T-helper 22 cell (primary cell): ENCODE measurements around the gene NUDT9.
"Not testable (repeated sequence)": the region's sequence is repeated elsewhere in the genome, so short reads cannot be mapped to it uniquely, and the experiment has no call there.

Experiments used
- DNase-seq: peaks from one replicate; pipeline ENCODE4 v3.0.0-alpha.2; 2020; ENCODE audit warnings: low read depth

The NUDT9 gene

DNA sequence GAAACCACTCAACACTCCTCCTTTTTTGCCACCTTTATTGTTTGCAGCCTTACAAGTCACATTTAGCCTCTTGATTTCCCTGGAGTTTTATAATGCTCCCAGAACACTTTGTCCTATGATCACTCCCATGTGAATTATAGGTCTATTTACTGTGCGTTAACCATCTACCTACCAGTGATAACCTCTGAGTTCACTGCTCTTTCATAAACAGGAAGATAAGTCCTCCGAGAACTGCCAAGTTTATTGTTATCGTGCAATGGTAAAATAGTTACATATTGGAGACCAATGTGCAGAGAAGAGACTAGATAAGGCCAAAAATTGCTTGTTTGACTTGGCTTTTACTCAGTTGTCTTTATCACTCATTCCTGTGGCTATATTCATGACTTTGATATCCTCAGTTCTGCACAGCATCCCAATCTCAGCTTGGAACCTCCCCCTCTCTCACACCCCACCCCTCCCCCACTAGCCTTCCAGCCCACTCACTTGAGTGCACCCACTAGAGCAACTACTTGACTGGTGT, 12.9 kb upstream of the NUDT9 start:
- no peak for DNase-seq

DNA sequence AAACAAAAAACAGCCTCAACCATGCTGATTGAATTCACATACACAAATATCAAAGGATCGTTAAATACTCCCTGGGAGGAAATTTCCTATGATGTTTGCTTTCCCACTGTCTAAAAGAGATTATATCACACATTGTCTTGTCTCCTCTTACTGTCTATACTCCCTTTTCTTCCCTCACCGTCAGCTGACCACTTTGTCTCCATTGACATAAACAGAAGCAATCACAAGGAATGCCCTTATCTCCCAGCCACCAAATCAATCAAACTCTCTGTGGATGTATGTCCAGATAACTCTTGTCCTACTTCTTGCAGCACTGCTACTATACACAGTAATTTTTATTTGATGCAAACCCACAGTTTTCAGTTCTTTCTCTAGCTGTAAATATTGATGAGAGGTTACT, 12.2 kb upstream of the NUDT9 start:
- no peak for DNase-seq

DNA sequence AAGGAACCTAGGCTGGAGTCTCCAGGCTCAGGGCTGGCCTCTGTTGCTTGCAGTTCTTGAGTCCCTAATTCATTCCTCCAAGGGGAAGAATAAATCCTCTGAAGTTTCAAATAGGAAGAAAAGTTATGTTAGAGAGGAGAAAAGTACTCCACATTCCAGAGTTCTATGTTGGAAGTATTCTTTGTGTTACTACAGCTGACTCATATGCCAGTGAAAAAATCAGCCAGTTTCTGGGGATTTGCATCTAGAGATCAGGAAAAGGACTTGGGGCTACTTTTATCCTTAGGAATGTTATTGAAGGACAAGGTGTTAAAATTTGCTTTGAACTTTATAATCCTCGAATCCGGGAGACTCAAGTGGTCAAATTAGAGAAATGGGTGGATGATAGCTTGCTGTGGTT, 11.7 kb upstream of the NUDT9 start:
- DNase-seq, result no peak

DNA sequence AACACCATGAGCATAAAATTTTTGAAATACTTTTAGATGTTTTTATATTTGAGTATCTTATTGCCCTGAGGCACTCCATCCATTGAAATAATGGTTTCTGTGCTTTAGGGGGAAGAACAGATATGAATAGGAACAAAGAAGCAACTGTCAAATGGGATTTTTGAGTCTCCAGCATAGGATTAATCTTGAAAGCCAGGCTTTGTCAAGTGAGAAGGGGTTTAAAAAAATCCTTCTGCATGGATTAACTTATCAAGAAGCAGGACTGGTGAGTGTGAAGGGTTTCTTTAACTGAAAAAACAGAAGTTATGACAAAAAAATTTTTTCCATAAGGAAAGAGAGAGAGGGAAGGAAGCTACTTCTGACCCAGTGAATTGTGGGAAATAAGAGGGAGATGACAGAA, 7.6 kb upstream of the NUDT9 start:
- DNase-seq, result no peak

DNA sequence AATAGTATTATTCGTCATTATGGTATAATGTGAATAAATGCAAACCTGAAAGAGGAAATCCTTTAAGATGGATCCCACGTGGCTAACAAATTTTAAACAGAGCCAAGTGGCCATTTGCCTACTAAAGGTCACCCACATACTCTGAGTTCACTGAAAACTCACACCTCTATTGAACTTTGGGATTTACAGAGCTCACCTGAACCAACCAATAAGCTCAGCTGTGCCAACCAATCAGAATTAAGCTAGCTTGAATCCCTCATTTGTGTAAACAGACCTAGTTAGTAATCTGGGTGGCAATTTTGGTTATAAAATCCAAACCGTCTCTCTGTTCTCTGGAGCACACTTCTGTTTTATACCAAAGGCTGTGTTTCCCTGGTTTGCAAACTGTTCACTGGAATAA, 5.4 kb upstream of the NUDT9 start:
- DNase-seq, result no peak

- DNase-seq, result not testable (repeated sequence)
Observed at GRCh38 chr4:87418410-87418809, 4.0 kb upstream of the NUDT9 start.

- DNase-seq, result no peak
Observed at GRCh38 chr4:87419578-87420249, 2.7 kb upstream of the NUDT9 start.

GRCh38 chr4:87420276-87420830, 2.0 kb upstream of the NUDT9 start:
- no peak for DNase-seq

GRCh38 chr4:87423317-87424098, 1.1 kb downstream of the NUDT9 start:
- no peak for DNase-seq

- DNase-seq, result not testable (repeated sequence)
Observed at GRCh38 chr4:87424099-87424543, 1.7 kb downstream of the NUDT9 start.

DNA sequence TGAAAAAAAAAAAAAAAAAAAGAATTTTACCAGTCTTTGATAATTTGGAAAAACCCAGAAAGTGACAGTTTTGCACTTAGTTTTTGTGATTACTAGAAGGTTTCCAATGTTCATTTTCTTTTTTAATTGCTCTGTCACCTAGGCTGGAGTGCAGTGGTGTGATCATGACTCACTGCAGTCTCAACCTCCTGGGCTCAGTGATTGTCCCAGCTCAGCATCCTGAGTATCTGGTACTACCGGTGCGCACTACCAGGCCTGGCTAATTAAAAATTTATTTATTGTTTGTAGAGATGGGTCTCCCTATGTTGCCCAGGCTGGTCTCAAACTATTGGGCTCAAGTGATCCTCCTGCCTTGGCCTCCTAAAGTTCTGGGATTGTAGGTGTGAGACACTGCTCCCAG, 3.3 kb downstream of the NUDT9 start:
- no peak for DNase-seq

DNA sequence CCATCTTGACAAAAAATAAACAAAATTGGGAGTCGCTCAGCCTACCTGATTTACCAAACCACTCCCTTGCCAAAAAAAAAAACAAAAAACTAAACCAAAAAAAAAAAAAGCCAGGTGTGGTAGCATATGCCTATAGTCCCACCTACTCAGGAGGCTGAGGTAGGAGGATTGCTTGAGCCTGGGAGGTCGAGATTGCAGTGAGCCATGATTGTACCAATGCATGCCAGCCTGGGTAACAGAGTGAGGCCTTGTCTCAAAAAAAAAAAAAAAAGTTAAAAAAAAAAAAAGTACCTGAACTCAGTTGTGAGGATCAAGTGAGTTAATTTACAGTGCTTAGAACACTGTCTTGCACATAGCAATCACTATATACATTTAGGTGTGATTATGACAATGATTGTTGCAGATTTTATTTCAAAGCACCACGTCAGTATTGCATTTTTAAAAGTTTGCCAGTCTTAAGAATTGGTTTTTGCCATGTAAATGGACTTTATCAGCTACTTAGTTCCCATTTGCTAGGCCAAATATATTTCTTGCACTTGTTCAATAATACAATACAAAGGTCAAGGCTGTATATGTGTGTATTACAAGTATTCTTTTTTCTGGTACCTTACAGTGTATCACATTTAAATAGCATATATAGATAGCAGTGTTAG, 4.6 kb downstream of the NUDT9 start:
- no peak for DNase-seq

DNA sequence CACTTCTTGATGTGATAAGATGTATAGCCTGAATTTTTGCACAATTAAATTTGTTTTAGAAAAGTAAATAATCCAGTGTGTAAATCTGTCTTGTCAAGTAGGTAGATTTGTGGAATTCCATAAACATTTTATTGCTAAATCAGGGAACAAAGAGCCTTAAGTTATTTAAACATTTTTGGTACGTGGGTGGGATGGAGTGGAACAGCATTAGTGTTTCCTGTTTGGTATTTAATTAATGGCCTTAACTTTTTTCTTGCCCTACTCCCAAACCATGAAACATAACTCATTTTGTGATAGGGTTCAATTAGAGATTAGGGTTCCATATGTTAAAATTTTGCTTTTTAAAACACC, 5.1 kb downstream of the NUDT9 start:
- no peak for DNase-seq

GRCh38 chr4:87428979-87429378, 6.6 kb downstream of the NUDT9 start:
- DNase-seq, result no peak

DNA sequence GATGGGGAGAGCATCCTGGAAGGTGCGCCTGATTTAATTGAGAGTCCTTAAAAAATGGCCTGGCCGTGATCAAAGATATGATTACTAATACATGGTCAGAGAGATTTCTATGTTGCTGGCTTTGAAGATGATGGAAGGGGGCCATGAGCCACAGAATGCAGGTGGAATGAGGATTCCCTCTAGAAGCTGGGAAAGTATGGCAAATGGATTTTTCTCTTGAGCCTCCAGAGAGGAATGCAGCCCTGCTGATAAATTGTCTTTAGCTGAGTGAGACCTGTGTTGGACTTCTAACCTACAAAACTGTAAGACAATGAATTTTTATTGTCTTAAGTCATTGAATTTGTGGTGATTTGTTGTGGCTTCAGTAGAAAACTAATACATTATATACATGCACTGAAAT, 7.7 kb downstream of the NUDT9 start:
- no peak for DNase-seq

DNA sequence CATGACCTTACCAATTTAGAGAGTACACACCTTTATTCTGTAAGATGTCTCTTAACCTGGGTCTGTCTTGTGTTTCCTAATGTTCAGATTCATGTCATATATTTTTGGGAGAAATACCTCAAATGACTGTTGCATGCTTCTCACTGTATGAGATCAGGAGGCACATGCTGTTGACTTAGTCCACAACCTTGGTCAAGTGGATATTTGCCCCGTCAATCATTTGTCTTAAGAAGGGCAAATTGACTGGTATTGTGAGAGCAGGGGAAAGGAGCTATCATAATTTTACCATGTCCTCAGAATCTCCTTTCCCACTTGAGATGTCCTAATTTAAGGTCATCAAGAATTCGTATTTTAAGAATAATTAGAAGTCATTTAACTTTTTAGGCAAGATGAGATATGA, 11.0 kb downstream of the NUDT9 start:
- DNase-seq, result no peak

- no peak for DNase-seq
Observed at GRCh38 chr4:87442889-87443288, 20.5 kb downstream of the NUDT9 start.

DNA sequence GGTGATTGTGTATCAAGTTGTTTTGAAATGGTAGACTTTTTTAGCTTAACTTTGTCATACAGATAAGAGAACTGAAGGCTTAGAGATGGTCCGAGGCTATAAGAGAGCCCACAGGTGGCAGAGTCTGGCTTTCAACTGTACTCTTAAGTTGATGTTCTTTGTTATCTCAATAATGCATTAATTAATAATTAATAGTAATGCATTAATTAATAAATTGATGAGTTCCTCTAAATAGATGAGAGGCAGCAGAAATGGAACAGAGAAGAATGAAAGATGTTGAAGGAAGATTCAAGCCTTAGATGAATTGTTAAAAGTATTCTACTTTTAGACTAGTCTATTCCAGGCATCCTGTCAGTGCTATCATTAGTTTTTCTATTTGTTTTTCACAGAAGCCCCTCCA, 22.4 kb downstream of the NUDT9 start:
- DNase-seq, result no peak

GRCh38 chr4:87445964-87446363, 23.6 kb downstream of the NUDT9 start:
- no peak for DNase-seq

DNA sequence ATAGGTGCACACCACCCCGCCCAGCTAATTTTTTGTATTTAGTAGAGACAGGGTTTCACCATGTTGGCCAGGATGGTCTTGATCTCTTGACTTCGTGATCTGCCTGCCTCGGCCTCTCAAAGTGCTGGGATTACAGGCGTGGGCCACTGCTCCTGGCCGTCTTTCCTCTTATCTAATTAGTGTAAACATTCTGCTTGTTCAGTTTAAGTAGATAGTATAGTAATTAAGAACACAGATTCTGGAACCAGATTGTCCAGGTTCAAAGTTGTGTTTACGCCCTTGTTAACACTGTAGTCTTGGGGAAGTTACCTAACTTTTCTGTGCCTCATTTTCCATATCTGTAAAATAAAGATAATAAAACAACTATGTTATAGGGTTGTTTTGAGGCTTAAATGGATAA, 24.0 kb downstream of the NUDT9 start:
- DNase-seq, result not testable (repeated sequence)

- no peak for DNase-seq
Observed at GRCh38 chr4:87451537-87451936, 29.2 kb downstream of the NUDT9 start.

DNA sequence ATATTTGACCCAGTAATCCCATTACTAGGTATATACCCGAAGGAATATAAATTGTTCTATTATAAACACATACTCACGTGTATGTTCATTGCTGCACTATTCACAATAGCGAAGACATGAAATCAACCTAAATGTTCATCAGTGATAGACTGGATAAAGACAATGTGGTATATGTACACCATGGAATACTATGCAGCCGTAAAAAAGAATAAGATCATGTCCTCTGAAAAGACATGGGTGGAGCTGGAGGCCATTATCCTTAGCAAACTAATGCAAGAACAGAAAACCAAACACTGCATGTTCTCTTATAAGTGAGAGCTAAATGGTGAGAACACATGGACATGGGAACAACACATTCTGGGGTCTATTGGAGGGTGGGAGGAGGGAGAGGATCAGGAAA, 36.5 kb downstream of the NUDT9 start:
- DNase-seq, result no peak

DNA sequence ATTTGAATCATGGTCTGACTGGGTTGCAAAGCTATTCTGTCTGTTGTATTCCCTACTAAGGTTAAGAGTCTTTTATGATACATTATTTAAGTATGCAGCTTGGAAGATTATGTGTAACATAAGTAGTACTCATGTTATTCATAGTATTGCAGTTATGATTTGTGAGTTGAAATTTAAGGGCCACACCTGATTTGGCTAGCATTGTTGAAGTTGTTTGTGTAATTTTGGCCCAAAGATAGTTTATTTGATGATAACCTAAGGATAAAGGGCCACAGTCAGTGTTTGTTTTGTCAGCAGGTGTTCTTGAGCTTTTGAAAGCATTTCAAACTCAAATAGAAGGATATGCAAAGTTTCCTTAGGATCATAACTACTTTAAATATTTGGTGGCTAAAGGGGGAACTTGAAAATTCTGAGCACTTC, 38.9 kb downstream of the NUDT9 start:
- DNase-seq, result no peak
